NOMO-1 treated with DMSO at 0.1 percent for 48 hours (cell line): ENCODE results near the gene UBP1.
"Not testable (repeated sequence)": the region's sequence is repeated elsewhere in the genome, so short reads cannot be mapped to it uniquely, and the experiment has no call there.

Source experiments
- DNase-seq: peaks from one replicate; lab custom pipeline; 2025; ENCODE audit not compliant: unreplicated experiment; lab: John Stamatoyannopoulos, UW

The UBP1 gene

GRCh38 chr3:33440328-33441224 is at the start of gene UBP1:
TSS of gene UBP1 (minus strand) at chr3:33440405. CDS start at chr3:33439848, 557 bp downstream.
- peak; percentile 100 for DNase-seq

GRCh38 chr3:33488683-33489082 is 48.5 kb upstream of the UBP1 start:
- no peak for DNase-seq

GRCh38 chr3:33488246-33488645 is 48.0 kb upstream of the UBP1 start:
- no peak for DNase-seq

GRCh38 chr3:33482111-33482521 is 41.9 kb upstream of the UBP1 start:
- DNase-seq, result no peak

GRCh38 chr3:33474896-33475295 is 34.7 kb upstream of the UBP1 start:
- DNase-seq, result no peak

GRCh38 chr3:33473813-33474212 is 33.6 kb upstream of the UBP1 start:
- DNase-seq, result no peak

GRCh38 chr3:33467786-33468185 is 27.6 kb upstream of the UBP1 start:
- DNase-seq, result no peak

- DNase-seq, result no peak
These were observed 20.9 kb upstream of the UBP1 start for GRCh38 chr3:33461097-33461496.

- not testable (repeated sequence) for DNase-seq
These were observed 19.4 kb upstream of the UBP1 start for GRCh38 chr3:33459577-33459976.

- DNase-seq, result no peak
These were observed 18.2 kb upstream of the UBP1 start for GRCh38 chr3:33458446-33458845.

GRCh38 chr3:33456756-33457155 is 16.6 kb upstream of the UBP1 start:
- DNase-seq, result no peak

- DNase-seq, result no peak
These were observed 13.1 kb upstream of the UBP1 start for GRCh38 chr3:33453331-33453761.

- not testable (repeated sequence) for DNase-seq
These were observed 11.8 kb upstream of the UBP1 start for GRCh38 chr3:33451994-33452393.

- DNase-seq, result no peak
These were observed 7.8 kb upstream of the UBP1 start for GRCh38 chr3:33447958-33448357.

GRCh38 chr3:33447256-33447625 is 7.0 kb upstream of the UBP1 start:
- DNase-seq, result not testable (repeated sequence)

- no peak for DNase-seq
These were observed 2.0 kb upstream of the UBP1 start for GRCh38 chr3:33442190-33442589.

GRCh38 chr3:33441225-33441976 is 1.2 kb upstream of the UBP1 start:
- DNase-seq, result peak; percentile 77

- peak; percentile 55 for DNase-seq
These were observed 468 bp downstream of the UBP1 start for GRCh38 chr3:33439546-33440327.

GRCh38 chr3:33438881-33439545 is 1.2 kb downstream of the UBP1 start:
- DNase-seq, result peak; percentile 83

- DNase-seq, result peak; percentile 16
These were observed 1.9 kb downstream of the UBP1 start for GRCh38 chr3:33438284-33438668.
